GM12864 (cell line): ENCODE data around the gene PREB.

ENCODE experiments used
- DNase-seq: peaks from one replicate; pipeline ENCODE4 v3.0.0-alpha.2; 2011; ENCODE audit warnings: low read depth
- H3K4me3 ChIP-seq: 2 replicates; pipeline ENCODE4 v1.5.1; 2011; ENCODE audit warnings: mild to moderate bottlenecking, low read depth, low read length, control low read depth
- TF ChIP-seq, protein P1 (sequence below): IDR thresholded peaks from 2 replicates; pipeline ENCODE4 v1.5.1; 2011; ENCODE audit warnings: low read depth, mild to moderate bottlenecking, moderate library complexity, low read length, control low read depth, inconsistent platforms; ENCODE audit errors: missing control alignments

Gene PREB

DNA sequence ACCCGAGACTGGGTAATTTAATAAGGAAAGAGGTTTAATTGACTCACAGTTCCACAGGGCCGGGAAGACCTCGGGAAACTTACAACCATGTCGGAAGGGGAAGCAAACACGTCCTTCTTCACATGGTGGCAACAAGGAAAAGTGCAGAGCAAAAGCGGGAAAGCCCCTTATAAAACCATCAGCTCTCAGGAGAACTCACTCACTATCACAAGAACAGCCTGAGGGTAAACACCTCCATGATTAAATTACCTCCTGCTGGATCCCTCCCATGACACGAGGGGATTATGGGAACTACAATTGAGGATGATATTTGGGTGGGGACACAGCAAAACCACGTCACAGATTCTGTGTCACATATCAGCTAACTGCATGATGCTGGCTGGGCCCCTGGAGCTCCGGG lies 25.8 kb upstream of the PREB start:
- no peak overlapping the region for H3K4me3 ChIP-seq
- DNase-seq: no peak
- TF ChIP-seq, protein P1, sequence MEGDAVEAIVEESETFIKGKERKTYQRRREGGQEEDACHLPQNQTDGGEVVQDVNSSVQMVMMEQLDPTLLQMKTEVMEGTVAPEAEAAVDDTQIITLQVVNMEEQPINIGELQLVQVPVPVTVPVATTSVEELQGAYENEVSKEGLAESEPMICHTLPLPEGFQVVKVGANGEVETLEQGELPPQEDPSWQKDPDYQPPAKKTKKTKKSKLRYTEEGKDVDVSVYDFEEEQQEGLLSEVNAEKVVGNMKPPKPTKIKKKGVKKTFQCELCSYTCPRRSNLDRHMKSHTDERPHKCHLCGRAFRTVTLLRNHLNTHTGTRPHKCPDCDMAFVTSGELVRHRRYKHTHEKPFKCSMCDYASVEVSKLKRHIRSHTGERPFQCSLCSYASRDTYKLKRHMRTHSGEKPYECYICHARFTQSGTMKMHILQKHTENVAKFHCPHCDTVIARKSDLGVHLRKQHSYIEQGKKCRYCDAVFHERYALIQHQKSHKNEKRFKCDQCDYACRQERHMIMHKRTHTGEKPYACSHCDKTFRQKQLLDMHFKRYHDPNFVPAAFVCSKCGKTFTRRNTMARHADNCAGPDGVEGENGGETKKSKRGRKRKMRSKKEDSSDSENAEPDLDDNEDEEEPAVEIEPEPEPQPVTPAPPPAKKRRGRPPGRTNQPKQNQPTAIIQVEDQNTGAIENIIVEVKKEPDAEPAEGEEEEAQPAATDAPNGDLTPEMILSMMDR: no peak

DNA sequence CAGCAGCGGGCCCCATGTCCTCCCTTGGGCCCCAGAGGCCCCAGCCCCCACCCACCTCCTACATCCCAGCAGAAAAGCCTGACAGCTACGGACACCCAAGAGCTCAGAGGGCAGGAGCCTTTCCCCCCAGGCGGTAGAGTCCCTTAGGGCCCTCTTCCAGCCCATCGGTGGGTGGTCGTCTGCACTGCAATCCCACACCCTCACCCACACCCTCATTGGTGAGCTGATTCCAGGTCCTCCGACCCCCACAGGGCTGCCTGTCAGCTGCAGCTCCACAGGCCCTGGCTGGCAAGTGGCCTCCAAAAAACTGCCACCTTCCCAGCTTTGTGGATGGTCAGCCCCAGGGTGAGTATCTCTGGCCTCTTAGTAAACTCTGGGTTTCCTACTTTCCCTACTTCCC lies 24.8 kb upstream of the PREB start:
- no peak overlapping the region for H3K4me3 ChIP-seq
- TF ChIP-seq, protein P1: no peak

DNA sequence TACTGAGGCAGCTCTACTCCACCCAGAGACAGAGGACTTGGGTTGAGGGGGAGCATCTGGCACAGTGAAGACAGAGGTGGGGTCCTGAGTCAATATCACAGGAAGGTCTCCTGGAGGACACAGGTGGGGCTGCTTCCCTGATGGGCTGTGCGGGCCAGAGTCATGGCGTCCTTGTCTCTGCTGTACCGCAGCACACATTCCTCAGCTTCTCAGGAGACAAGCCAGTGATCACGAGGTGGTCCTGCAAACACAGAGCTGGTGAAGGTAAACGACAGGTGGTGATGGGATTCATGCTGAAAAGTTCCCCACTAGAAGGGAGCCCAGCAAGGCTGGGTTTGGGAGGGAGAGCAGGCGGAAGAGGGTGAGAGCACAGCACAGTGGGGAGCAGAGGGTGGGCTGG lies 24.0 kb upstream of the PREB start:
- DNase-seq: no peak
- no peak overlapping the region for H3K4me3 ChIP-seq
- TF ChIP-seq, protein P1: no peak

More for the DNA sequence above, 24.8 kb upstream of the PREB start:
- DNase-seq: no peak

DNA sequence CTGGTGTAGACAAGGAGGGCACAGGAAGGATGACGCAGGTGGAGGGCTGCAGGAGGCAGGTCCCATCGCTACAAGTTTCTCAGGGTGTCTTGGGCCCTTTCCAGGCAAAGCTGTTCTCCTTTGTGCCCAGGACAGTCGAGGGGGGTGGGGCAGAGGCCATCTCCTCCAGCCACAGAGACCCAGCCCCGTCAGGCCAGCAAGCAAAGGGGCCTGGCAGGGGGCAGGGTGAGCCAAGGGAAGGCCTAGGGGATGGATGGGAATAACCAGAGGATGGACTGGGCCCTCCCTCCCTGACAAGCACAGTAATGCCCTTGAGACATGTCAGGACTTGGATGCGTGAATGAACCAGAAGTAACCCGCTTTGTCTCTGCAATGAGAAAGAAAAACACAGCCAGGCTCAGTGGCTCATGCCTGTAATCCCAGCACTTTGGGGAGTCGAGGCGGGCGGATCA lies 20.7 kb upstream of the PREB start:
- TF ChIP-seq, protein P1: no peak
- H3K4me3 ChIP-seq: no peak overlapping the region
- no peak for DNase-seq

DNA sequence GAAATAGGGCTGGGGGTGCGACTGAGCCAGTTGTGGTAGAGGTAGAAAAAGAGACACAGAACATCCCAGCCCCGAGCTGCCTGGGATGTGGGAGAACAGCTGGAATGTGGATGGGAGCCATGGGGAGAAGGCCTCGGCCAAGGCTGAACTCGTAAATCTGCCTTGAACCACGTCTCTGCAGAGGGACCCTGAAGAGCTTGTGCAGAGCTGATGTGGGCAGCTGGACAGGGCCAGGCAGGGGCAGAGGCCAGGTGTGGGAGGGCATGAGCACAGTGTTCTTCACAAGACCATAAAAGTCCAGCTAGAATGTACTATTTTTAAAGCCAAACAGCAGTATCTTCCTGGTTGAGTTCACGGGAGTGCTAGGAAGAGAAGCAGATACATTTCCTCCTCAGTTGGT lies 20.1 kb upstream of the PREB start:
- no peak for DNase-seq
- no peak overlapping the region for H3K4me3 ChIP-seq
- TF ChIP-seq, protein P1: no peak

DNA sequence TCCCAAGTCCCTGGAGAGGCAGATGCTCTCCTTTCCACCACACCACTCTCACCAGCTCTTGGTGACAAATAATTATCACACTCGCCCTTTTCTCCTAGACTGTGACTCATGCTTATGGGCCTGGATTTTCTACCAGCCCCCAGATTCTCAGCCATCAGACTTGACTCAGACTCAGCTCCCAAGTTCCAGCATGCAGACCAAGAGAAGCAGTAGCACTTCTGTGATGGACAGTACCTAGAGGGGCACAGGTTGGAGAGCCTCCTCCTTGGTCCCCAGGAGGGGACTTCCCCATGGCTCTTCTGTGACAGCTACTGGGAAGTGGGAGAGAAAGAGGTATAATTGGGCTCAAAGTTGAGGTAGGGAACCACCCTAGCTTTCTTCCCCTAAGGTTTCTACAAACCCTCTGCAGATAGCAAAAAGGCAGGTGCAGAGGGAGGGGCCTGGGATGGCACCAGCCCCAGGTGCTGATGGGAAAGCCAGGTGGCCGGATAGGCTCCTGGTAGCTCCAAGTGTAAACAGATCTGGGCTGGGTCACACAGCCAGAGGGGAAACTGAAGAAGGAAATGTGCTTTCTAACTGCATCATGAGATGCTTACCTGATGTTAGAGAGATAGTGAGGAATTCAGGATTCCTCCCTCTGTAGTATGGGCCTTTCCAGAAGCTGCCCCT lies 18.5 kb upstream of the PREB start:
- TF ChIP-seq, protein P1: no peak
- DNase-seq: no peak
- no peak overlapping the region for H3K4me3 ChIP-seq
